WI38 (cell line): ENCODE data around the gene CD300LB.

Experiments used
- H3K4me3 ChIP-seq: 2 replicates; pipeline ENCODE4 v1.5.1; 2011; ENCODE audit warnings: low read depth, mild to moderate bottlenecking, control low read depth, low read length
- TF ChIP-seq, protein P1 (sequence below): IDR thresholded peaks from 2 replicates; pipeline ENCODE4 v1.5.1; 2012; ENCODE audit warnings: low read depth, mild to moderate bottlenecking, control low read depth, low read length

Gene CD300LB

GRCh38 chr17:74547736-74548135 is 16.5 kb upstream of the CD300LB start:
- TF ChIP-seq, protein P1, sequence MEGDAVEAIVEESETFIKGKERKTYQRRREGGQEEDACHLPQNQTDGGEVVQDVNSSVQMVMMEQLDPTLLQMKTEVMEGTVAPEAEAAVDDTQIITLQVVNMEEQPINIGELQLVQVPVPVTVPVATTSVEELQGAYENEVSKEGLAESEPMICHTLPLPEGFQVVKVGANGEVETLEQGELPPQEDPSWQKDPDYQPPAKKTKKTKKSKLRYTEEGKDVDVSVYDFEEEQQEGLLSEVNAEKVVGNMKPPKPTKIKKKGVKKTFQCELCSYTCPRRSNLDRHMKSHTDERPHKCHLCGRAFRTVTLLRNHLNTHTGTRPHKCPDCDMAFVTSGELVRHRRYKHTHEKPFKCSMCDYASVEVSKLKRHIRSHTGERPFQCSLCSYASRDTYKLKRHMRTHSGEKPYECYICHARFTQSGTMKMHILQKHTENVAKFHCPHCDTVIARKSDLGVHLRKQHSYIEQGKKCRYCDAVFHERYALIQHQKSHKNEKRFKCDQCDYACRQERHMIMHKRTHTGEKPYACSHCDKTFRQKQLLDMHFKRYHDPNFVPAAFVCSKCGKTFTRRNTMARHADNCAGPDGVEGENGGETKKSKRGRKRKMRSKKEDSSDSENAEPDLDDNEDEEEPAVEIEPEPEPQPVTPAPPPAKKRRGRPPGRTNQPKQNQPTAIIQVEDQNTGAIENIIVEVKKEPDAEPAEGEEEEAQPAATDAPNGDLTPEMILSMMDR, result no peak
- H3K4me3 ChIP-seq, result no peak overlapping the region

DNA sequence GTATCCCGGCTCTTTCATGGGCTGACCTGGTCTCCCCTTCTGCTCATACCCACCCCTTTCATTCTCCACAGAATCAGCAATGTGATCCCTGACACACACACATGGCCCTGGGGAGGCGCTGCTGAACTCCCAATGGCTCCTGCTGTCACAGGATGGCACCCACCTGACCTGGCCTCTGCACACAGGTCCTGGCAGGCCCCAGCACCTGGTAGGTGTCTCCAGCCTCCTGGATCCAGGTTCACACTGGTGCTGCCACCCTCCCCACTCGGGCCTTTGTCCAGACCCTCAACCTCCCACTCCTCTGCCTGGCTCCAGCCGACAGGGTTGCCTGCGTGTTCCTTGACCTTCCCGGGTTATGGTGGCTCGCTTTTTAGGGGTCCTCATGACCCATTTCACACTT is 16.0 kb upstream of the CD300LB start:
- TF ChIP-seq, protein P1, result no peak
- no peak overlapping the region for H3K4me3 ChIP-seq

DNA sequence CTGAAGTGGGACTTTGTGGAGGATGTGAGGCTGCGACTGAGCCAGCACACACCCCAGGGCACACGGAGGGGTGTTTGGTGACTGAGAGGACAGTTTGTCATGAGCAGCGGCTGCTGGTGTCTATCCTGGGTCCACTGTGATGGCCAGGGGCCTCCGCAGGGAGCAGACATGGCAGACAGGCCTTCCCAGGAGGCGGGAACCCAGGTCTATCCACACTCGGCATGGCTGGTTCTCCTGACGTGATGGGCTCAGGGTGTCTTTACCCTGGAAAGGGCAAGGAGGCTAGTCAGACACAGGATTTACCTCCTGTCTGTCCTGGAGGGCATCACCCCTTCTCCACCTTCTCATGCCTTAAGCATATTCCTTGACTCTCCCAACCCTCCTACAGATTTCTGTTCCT is 15.3 kb upstream of the CD300LB start:
- TF ChIP-seq, protein P1, result no peak
- no peak overlapping the region for H3K4me3 ChIP-seq

DNA sequence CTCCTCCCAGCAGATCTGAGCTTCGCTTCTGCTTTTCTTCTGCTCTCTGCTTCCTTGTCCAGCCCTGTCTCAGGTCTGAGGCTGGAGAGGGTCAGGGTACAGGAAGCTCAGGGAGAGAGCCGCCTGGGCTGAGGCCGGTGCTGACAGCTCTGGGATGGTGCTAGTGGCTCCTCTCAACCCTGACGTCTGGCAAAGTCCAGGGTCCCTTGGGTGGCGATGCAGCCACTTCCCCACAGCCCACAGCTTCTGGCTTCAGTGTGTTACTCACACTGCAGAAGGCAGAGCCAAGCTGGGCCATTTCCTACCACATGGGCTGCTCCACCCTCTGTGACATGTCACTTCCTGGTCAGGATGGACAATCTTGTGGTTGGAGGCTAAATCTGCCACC is 14.6 kb upstream of the CD300LB start, which contains the start of gene CD300C:
TSS of gene CD300C (minus strand) at position 273 of the 388 bp plus-strand sequence. CDS start 333 bp downstream, outside the sequence.
- TF ChIP-seq, protein P1, result no peak
- no peak within 1 kb of the TSS for H3K4me3 ChIP-seq

- no peak overlapping the region for H3K4me3 ChIP-seq
- TF ChIP-seq, protein P1, result no peak
Observed at GRCh38 chr17:74544991-74545842, 13.9 kb upstream of the CD300LB start.

DNA sequence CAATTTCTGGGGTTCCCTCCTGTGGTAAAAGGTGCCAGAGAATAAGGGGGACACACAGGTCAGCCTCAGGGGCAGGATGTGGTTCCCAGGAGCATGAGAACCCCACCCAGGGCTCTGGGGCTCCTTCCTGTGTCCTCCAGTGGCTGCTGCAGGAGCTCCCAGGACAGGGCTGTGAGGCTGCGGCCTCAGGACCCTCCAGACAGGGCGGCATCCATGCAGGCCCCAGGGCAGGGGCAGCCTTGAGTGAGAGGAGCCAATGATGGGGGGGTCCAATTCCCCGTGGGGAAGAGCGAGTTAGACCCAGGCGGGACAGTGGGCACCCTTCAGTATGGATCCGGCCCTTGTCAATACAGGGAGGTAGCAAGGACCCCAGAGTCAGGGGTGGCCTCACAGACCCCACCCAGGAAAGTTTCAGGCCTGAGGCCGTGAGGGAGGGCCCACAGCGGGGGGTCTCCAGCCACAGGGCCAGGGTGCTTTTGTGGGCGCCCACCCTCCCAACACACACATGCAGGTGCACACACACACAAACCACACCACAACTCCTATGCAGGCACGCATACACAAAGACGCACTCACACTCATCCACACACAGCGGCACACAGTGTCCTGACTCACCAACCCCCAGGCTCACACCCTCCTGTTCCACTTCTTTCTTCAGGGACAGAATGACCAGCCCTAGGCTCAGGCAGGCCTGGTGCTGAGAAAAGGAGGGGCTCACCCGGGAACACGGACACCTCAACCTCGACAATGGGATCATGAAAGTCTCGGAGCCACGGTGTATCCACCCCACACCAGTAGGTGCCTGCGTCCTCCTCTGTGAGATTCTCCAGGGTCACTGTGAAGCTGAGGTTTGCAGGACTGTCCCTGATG is 12.9 kb upstream of the CD300LB start:
- TF ChIP-seq, protein P1, result no peak
- H3K4me3 ChIP-seq, result no peak overlapping the region

GRCh38 chr17:74543406-74543805 is 12.1 kb upstream of the CD300LB start:
- H3K4me3 ChIP-seq, result no peak overlapping the region
- TF ChIP-seq, protein P1, result no peak
